HAP-1 (cell line): Measurements from ENCODE around the gene KLRC1.
"Not testable (repeated sequence)": the region's sequence is repeated elsewhere in the genome, so short reads cannot be mapped to it uniquely, and the experiment has no call there.

ENCODE experiments used
- DNase-seq, 2 experiments: peaks; one replicate each; pipeline ENCODE4 v3.0.0-alpha.2; 2016 to 2020; ENCODE audit warnings: low spot score in 2 of 2
- H3K27me3 ChIP-seq: fragments of 250-450 bp; sonication (Bioruptor Pico); 2 replicates; pipeline ENCODE4 v1.5.1; 2020; ENCODE audit warnings: low read depth, mild to moderate bottlenecking, moderate library complexity
- H3K36me3 ChIP-seq: fragments of 250-450 bp; sonication (Bioruptor Pico); replicated peaks from 2 replicates; pipeline ENCODE4 v1.5.1; 2020; ENCODE audit warnings: mild to moderate bottlenecking
- H3K4me1 ChIP-seq: fragments of 250-450 bp; sonication (Bioruptor Pico); 2 replicates; pipeline ENCODE4 v1.5.1; 2020; ENCODE audit warnings: mild to moderate bottlenecking
- H3K4me3 ChIP-seq: fragments of 250-450 bp; sonication (Bioruptor Pico); 2 replicates; pipeline ENCODE4 v1.5.1; 2020; ENCODE audit warnings: mild to moderate bottlenecking, moderate library complexity
- H3K9me3 ChIP-seq: fragments of 250-450 bp; sonication (Bioruptor Pico); 2 replicates; pipeline ENCODE4 v1.5.1; 2020; ENCODE audit warnings: mild to moderate bottlenecking, moderate library complexity
- in situ Hi-C: fragments of 300-500 bp; cut with MboI; formaldehyde crosslinking; loops from 3 replicates; pipeline ENCODE4 v1.14.3; 2020; ENCODE audit warnings: low sequenced_read_pairs, inconsistent platforms, mixed read lengths

The KLRC1 gene

DNA sequence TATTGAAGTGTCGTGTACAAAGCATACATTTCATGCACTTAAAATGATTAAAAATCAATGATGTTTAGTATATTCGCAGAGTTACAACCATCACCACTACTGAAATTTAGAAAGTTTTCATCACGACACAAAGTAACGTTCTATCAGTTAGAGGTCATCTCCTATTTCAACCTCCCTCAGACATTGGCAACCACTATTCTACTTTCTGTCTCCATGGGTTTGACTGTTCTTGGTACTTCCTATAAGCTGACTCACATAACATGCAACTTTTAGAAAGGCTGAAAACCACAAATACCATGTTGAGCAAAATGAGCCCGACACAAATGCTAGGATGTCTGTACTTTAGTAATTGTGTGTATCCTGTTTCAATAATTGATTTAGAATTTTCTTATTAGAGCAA lies 7.1 kb downstream of the KLRC1 start:
- H3K27me3 ChIP-seq, H3K36me3 ChIP-seq, H3K4me3 ChIP-seq, in situ Hi-C loops, H3K4me1 ChIP-seq, DNase-seq, H3K9me3 ChIP-seq: not testable (repeated sequence)

DNA sequence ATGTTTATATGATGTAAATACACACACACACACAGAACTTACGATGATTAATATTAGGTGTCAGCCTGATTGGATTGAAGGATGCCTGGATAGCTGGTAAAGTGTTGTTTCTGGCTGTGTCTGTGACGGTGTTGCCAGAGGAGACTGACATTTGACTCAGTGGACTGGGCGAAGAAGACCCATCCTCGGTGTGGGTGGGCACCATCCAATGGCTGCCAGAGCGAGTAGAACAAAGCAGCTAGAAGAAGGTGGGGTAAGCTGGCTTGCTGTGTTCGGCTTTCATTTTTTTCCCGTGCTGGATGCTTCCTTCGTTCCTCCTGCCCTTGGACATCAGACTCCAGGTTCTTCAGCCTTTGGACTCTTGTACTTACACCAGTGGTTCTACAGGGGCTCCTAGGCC lies 12.0 kb downstream of the KLRC1 start:
- in situ Hi-C loops, H3K4me1 ChIP-seq, DNase-seq: not testable (repeated sequence)

DNA sequence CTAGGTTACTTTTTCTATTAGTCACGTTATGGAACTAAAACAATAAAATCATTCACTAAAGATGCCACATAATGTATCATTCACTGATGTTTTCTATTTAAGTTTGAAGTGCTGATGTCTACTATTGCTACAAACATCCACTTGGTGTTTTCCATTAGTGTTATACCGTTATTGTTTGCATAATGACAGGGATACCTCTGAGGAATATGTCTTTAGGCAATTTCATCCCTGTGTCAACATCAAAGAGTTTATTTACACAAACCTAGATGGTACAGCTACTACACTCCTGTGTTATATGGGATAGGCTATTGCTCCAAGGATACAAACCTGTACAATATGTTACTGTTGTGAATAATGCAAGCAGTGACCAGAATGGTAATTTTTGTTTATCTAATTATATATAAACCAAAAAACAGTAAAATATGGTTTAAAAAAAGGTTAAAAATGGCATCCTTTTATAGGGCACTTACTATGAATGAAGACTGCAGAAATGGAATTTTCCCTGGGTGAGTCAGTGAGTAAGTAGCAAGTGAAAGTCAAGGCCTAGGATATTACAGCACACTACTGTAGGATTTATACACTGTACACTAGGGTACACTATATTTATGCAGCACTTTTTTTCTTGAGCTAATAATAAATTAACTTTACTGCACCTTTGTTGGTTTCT lies 13.4 kb downstream of the KLRC1 start:
- H3K27me3 ChIP-seq, H3K36me3 ChIP-seq, H3K4me3 ChIP-seq, H3K4me1 ChIP-seq, H3K9me3 ChIP-seq, in situ Hi-C loops, DNase-seq: not testable (repeated sequence)

More for the DNA sequence above, 12.0 kb downstream of the KLRC1 start:
- not testable (repeated sequence) for H3K4me3 ChIP-seq, H3K27me3 ChIP-seq, H3K9me3 ChIP-seq, H3K36me3 ChIP-seq

DNA sequence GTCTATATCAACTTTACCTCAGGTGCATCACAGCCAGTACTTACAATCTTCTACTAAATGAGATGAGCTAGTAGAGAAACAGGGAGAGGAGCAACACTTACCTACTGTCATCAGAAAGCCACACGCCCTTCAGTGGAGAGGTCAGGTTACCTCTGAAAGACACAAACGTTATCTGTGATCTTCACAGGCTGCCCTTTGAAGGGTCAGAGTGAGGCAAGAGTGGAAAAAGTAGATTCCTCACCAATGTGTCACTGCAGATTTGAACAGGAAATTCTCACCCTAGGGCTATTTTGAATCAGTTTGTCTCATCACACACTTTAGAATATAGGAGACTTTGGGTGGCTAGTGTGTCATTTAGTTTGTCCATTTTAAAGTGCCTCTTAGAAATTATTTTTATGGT lies 15.6 kb downstream of the KLRC1 start:
- DNase-seq, H3K36me3 ChIP-seq, H3K9me3 ChIP-seq, H3K4me3 ChIP-seq, in situ Hi-C loops, H3K4me1 ChIP-seq, H3K27me3 ChIP-seq: not testable (repeated sequence)

DNA sequence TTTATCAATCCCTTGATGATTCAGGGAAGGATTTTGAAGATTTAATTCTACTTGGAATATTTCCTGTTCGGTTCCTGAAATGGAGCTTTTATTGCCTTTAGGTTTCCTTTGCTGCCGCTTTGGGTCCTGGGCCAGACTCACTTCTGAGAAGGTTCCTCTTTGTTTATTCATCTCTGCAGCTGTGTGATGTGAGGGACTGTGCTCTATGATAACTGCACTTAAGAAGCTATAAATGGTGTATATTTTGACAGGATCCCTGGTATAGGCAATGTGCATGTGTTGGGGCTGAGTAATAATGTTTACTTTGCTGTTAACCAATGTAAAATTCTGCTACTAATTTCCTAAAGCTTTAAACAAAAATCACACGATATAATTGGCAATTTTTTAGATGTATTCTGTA lies 17.4 kb downstream of the KLRC1 start, which contains the start of gene KLRC2:
TSS of gene KLRC2 (minus strand) at position 195 of the 400 bp plus-strand sequence. CDS start at position 171, 24 bp downstream.
- H3K4me1 ChIP-seq, in situ Hi-C loops, H3K4me3 ChIP-seq, DNase-seq, H3K36me3 ChIP-seq, H3K27me3 ChIP-seq, H3K9me3 ChIP-seq: not testable (repeated sequence)

DNA sequence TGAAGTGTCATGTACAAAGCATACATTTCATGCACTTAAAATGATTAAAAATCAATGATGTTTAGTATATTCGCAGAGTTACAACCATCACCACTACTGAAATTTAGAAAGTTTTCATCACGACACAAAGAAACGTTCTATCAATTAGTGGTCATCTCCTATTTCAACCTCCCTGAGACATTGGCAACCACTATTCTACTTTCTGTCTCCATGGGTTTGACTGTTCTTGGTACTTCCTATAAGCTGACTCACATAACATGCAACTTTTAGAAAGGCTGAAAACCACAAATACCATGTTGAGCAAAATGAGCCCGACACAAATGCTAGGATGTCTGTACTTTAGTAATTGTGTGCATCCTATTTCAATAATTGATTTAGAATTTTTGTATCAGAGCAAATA lies 22.6 kb downstream of the KLRC1 start:
- H3K4me3 ChIP-seq, in situ Hi-C loops, H3K9me3 ChIP-seq, H3K27me3 ChIP-seq, DNase-seq, H3K36me3 ChIP-seq, H3K4me1 ChIP-seq: not testable (repeated sequence)

DNA sequence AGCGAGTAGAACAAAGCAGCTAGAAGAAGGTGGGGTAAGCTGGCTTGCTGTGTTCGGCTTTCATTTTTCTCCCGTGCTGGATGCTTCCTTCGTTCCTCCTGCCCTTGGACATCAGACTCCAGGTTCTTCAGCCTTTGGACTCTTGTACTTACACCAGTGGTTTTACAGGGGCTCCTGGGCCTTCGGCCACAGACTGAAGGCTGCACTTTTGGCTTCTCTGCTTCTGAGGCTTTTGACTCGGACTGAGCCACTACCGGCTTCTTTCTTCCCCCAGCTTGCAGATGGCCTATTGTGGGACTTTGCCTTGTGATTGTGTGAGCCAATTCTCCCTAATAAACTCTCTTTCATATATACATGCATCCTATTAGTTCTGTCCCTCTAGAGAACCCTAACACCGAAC lies 27.2 kb downstream of the KLRC1 start:
- H3K36me3 ChIP-seq, in situ Hi-C loops, H3K27me3 ChIP-seq, H3K4me1 ChIP-seq, H3K9me3 ChIP-seq, H3K4me3 ChIP-seq, DNase-seq: not testable (repeated sequence)

DNA sequence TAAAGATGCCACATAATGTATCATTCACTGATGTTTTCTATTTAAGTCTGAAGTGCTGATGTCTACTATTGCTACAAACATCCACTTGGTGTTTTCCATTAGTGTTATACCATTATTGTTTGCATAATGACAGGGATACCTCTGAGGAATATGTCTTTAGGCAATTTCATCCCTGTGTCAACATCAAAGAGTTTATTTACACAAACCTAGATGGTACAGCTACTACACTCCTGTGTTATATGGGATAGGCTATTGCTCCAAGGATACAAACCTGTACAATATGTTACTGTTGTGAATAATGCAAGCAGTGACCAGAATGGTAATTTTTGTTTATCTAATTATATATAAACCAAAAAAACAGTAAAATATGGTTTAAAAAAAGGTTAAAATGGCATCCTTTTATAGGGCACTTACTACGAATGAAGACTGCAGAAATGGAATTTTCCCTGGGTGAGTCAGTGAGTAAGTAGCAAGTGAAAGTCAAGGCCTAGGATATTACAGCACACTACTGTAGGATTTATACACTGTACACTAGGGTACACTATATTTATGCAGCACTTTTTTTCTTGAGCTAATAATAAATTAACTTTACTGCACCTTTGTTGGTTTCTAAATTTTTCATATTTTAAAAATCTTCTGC lies 28.8 kb downstream of the KLRC1 start:
- in situ Hi-C loops, H3K9me3 ChIP-seq, DNase-seq, H3K4me3 ChIP-seq, H3K27me3 ChIP-seq, H3K4me1 ChIP-seq, H3K36me3 ChIP-seq: not testable (repeated sequence)

DNA sequence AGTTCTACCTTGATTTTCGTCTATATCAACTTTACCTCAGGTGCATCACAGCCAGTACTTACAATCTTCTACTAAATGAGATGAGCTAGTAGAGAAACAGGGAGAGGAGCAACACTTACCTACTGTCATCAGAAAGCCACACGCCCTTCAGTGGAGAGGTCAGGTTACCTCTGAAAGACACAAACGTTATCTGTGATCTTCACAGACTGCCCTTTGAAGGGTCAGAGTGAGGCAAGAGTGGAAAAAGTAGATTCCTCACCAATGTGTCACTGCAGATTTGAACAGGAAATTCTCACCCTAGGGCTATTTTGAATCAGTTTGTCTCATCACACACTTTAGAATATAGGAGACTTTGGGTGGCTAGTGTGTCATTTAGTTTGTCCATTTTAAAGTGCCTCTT lies 31.0 kb downstream of the KLRC1 start:
- DNase-seq, H3K4me1 ChIP-seq, H3K9me3 ChIP-seq, in situ Hi-C loops, H3K4me3 ChIP-seq, H3K36me3 ChIP-seq, H3K27me3 ChIP-seq: not testable (repeated sequence)

DNA sequence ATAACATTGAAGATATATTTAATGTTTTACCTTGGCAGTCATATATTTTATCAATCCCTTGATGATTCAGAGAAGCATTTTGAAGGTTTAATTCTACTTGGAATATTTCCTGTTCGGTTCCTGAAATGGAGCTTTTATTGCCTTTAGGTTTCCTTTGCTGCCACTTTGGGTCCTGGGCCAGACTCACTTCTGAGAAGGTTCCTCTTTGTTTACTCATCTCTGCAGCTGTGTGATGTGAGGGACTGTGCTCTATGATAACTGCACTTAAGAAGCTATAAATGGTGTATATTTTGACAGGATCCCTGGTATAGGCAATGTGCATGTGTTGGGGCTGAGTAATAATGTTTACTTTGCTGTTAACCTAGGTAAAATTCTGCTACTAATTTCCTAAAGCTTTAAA lies 32.8 kb downstream of the KLRC1 start, which contains the start of gene KLRC3:
TSS of gene KLRC3 (minus strand) at position 262 of the 400 bp plus-strand sequence. CDS start at position 217, 45 bp downstream.
- H3K27me3 ChIP-seq, H3K9me3 ChIP-seq, H3K4me3 ChIP-seq, DNase-seq, H3K4me1 ChIP-seq, H3K36me3 ChIP-seq, in situ Hi-C loops: not testable (repeated sequence)

DNA sequence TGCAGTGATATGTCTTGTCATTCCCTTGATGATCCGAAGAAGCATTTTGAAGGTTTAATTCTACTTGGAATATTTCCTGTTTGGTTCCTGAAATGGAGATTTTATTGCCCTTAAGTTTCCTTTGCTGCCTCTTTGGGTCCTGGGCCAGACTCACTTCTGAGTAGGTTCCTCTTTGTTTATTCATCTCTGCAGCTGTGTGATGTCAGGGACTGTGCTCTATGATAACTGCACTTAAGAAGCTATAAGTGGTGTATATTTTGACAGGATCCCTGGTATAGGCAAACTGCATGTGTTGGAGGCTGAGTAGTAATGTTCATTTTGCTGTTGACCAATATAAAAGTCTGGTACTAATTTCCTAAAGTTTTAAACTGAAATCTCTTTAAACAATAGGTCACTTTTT lies 43.8 kb downstream of the KLRC1 start, which contains the start of gene KLRC4:
TSS of gene KLRC4 (minus strand) at position 366 of the 400 bp plus-strand sequence. CDS start at position 184, 182 bp downstream.
- no peak within 1 kb of the TSS for H3K4me3 ChIP-seq
- no peak for DNase-seq

DNA sequence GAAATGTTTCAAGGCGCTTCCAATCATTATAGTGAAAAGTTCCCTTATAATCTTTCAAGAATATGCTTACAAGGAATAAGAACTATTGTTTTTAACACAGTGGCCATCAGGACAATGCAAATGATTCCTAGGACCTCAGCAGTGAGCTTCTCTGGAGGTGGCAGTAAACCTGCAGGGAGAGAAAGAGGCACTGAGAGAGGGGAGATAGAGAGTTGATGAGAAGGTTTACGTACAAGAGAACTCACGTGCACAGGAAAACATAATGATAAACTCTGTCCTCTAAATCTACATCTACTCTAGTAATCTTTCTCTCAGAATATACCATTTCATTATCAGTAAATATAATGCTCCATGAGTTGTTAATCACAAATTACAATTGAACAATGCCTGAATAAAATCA lies 44.3 kb downstream of the KLRC1 start:
- Histone ChIP-seq H3K4me1 (no peaks in the 10 kb centered on the region; the same call in 1 of the 2 replicates), H3K9me3 (no peaks in the 10 kb centered on the region), H3K27me3 (no peaks in the 10 kb centered on the region), H3K4me3 (no peak overlapping the region), H3K36me3 (no peaks in the 10 kb centered on the region)
- in situ Hi-C loops, result no loop called here
- no peak for DNase-seq

More for the DNA sequence above, 43.8 kb downstream of the KLRC1 start, which contains the start of gene KLRC4:
- H3K9me3 ChIP-seq, result no peaks in the 10 kb centered on the region
- no peaks in the 10 kb centered on the region; the same call in 1 of the 2 replicates for H3K4me1 ChIP-seq
- in situ Hi-C loops, result no loop called here
- no peaks in the 10 kb centered on the region for H3K36me3 ChIP-seq
- no peaks in the 10 kb centered on the region for H3K27me3 ChIP-seq

DNA sequence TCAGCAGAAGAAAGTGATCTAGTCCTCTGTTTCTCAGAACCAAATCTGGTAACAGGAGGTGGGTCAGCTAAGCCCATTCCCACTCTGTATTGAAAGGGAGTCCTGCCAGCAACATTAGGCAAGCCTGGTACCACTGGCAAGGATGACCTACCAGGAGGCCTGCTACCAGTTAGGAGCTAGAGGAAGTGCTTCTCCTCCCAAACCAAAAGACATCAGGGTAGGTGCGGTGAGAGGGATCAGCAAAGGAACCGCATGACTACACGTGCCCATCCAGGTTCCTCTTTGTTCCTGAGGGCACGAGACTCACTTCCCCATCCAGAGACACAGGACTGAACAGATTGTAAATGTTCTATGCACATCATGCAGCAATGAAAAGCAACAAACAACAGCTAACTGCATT lies 46.5 kb downstream of the KLRC1 start:
- Histone ChIP-seq H3K27me3 (no peaks in the 10 kb centered on the region), H3K4me3 (no peak overlapping the region), H3K4me1 (no peaks in the 10 kb centered on the region; the same call in 1 of the 2 replicates), H3K36me3 (no peaks in the 10 kb centered on the region), H3K9me3 (no peaks in the 10 kb centered on the region)
- no peak for DNase-seq
- in situ Hi-C loops, result no loop called here

DNA sequence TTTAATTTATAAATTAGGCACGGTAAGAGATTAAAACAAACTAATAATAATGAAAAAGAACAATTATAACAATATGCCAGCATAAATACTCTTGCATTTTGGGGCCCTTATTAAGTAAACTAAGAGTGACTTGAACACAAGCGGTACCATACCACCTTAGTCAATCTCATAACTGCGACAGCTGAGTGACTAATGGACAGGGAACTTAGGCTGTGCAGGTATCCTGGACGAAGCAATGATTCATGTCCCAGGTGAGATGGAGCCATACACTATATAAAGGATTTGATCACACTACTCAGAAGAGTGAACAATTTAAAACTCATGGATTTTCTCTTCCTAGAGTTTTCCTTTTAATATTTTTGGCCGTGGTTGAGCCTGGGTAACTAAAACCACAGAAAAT lies 47.9 kb downstream of the KLRC1 start:
- in situ Hi-C loops, result no loop called here
- no peaks in the 10 kb centered on the region for H3K27me3 ChIP-seq
- H3K36me3 ChIP-seq, result no peaks in the 10 kb centered on the region
- no peaks in the 10 kb centered on the region for H3K9me3 ChIP-seq
- DNase-seq, result no peak
- no peaks in the 10 kb centered on the region for H3K4me1 ChIP-seq
- no peak overlapping the region for H3K4me3 ChIP-seq
